ENCODE measurements around the gene RHOH. TPM values are rescaled to one million over a fixed set of nuclear protein-coding genes. Genes with fewer than 3 reads are reported as not detected.

The RHOH gene
- total and polyA plus RNA-seq, 9 of the 15 experiments (the other 6 are each of a cell fraction or from before 2014, with no cell fraction given): 14.3 to 37.7 (median 23.2) TPM

GRCh38 chr4:40289366-40290188, 92.7 kb downstream of the RHOH start (continued):
- TF ChIP-seq TCF3 (CRISPR knock-in tag; IDR thresholded peaks at IDR 0.05): peak; percentile 49; the same call in 1 of the 2 replicates
- 0 out of 2 replicates have a peak, but pooled peaks have one; percentile 31 for TF ChIP-seq ETV1 (tag; conservative IDR thresholded peaks at IDR 0.05; ENCODE audit: low read depth)
- TF ChIP-seq KLF16 (IDR thresholded peaks at IDR 0.05): 0 out of 2 replicates have a peak, but pooled peaks have one; percentile 40
- no peak for TF ChIP-seq ELK3 (CRISPR knock-in tag; IDR thresholded peaks at IDR 0.05)
- TF ChIP-seq TBL1XR1 (IDR thresholded peaks at IDR 0.05; ENCODE audit: low read length in 2 of 2): 0 out of 4 replicates have a peak, but pooled peaks of 1 of the 2 experiments have one; percentile 20
- no peak for TF ChIP-seq IRF9 (tag; IDR thresholded peaks at IDR 0.05)
- peak; percentile 59; the same call in 1 of the 2 replicates for TF ChIP-seq RNF2 (IDR thresholded peaks at IDR 0.05)
- peak; percentile 17; the same call in 1 of the 2 replicates for TF ChIP-seq GABPA (tag; conservative IDR thresholded peaks at IDR 0.05; ENCODE audit: low read depth)
- peak; percentile 60; the same call in 1 of the 2 replicates for TF ChIP-seq CREM (IDR thresholded peaks at IDR 0.05; ENCODE audit: low read depth)
- TF ChIP-seq, protein P1, sequence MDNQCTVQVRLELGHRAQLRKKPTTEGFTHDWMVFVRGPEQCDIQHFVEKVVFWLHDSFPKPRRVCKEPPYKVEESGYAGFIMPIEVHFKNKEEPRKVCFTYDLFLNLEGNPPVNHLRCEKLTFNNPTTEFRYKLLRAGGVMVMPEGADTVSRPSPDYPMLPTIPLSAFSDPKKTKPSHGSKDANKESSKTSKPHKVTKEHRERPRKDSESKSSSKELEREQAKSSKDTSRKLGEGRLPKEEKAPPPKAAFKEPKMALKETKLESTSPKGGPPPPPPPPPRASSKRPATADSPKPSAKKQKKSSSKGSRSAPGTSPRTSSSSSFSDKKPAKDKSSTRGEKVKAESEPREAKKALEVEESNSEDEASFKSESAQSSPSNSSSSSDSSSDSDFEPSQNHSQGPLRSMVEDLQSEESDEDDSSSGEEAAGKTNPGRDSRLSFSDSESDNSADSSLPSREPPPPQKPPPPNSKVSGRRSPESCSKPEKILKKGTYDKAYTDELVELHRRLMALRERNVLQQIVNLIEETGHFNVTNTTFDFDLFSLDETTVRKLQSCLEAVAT (IDR thresholded peaks at IDR 0.05): peak in 1 of 2 experiments; percentile 32; a peak in 1 of 4 replicates
- TF ChIP-seq ESRRA (IDR thresholded peaks at IDR 0.05; ENCODE audit: borderline replicate concordance, low read depth): peak; percentile 70; the same call in 1 of the 2 replicates
- no peak for TF ChIP-seq EP400 (IDR thresholded peaks at IDR 0.05)
- peak; percentile 79 for TF ChIP-seq SMARCE1 (IDR thresholded peaks at IDR 0.05)
- TF ChIP-seq SMAD4 (CRISPR knock-in tag; conservative IDR thresholded peaks at IDR 0.05): peak; percentile 61; the same call in 1 of the 2 replicates
- no peak for TF ChIP-seq ZNF778 (CRISPR knock-in tag; IDR thresholded peaks at IDR 0.05)
- TF ChIP-seq, protein P2, sequence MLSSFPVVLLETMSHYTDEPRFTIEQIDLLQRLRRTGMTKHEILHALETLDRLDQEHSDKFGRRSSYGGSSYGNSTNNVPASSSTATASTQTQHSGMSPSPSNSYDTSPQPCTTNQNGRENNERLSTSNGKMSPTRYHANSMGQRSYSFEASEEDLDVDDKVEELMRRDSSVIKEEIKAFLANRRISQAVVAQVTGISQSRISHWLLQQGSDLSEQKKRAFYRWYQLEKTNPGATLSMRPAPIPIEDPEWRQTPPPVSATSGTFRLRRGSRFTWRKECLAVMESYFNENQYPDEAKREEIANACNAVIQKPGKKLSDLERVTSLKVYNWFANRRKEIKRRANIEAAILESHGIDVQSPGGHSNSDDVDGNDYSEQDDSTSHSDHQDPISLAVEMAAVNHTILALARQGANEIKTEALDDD (IDR thresholded peaks at IDR 0.05): peak; percentile 87
- TF ChIP-seq GTF2E2 (tag; IDR thresholded peaks at IDR 0.05): 0 out of 2 replicates have a peak, but pooled peaks have one; percentile 49
- no peak for TF ChIP-seq CEBPG (CRISPR knock-in tag; IDR thresholded peaks at IDR 0.05)
- 0 out of 4 replicates have a peak, but pooled peaks of 1 of the 2 experiments have one; percentile 12 for TF ChIP-seq CEBPG (tag; conservative IDR thresholded peaks at IDR 0.05 in 1 of 2, IDR thresholded peaks at IDR 0.05 in 1 of 2)
- TF ChIP-seq, protein P3, sequence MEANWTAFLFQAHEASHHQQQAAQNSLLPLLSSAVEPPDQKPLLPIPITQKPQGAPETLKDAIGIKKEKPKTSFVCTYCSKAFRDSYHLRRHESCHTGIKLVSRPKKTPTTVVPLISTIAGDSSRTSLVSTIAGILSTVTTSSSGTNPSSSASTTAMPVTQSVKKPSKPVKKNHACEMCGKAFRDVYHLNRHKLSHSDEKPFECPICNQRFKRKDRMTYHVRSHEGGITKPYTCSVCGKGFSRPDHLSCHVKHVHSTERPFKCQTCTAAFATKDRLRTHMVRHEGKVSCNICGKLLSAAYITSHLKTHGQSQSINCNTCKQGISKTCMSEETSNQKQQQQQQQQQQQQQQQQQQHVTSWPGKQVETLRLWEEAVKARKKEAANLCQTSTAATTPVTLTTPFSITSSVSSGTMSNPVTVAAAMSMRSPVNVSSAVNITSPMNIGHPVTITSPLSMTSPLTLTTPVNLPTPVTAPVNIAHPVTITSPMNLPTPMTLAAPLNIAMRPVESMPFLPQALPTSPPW (CRISPR knock-in tag; IDR thresholded peaks at IDR 0.05): 0 out of 2 replicates have a peak, but pooled peaks have one; percentile 20
- TF ChIP-seq SMARCA5 (IDR thresholded peaks at IDR 0.05): 0 out of 2 replicates have a peak, but pooled peaks have one; percentile 26
- no peak for TF ChIP-seq BRD9 (IDR thresholded peaks at IDR 0.05; ENCODE audit: low read depth, partially characterized antibody)
- no peak for TF ChIP-seq ZKSCAN3 (CRISPR knock-in tag; IDR thresholded peaks at IDR 0.05)

All from K562 (cell line).